Effector memory CD4-positive, alpha-beta T cell (primary cell): ENCODE results near the gene MSANTD7.
A peak's percentile ranks its signal among the peaks of the same experiment; 100 is the strongest.
"Not testable (repeated sequence)": the region's sequence is repeated elsewhere in the genome, so short reads cannot be mapped to it uniquely, and the experiment has no call there.

Experiments
- DNase-seq, 3 donors: peaks; one replicate each; pipeline ENCODE4 v3.0.0-alpha.2; 2020
- H3K27ac ChIP-seq: 2 replicates; pipeline ENCODE4 v1.7.0; 2013; ENCODE audit warnings: mild to moderate bottlenecking, low read length, moderate library complexity; ENCODE audit not compliant: insufficient read depth, poor library complexity, severe bottlenecking
- H3K27me3 ChIP-seq: replicated peaks from 2 replicates; pipeline ENCODE4 v1.7.0; 2013; ENCODE audit warnings: mild to moderate bottlenecking, low read length; ENCODE audit not compliant: insufficient read depth, control insufficient read depth, poor library complexity, severe bottlenecking
- H3K36me3 ChIP-seq: 2 replicates; pipeline ENCODE4 v1.7.0; 2013; ENCODE audit warnings: mild to moderate bottlenecking, low read length, moderate library complexity; ENCODE audit not compliant: control insufficient read depth, insufficient read depth
- H3K4me1 ChIP-seq: 2 replicates; pipeline ENCODE4 v1.7.0; 2013; ENCODE audit warnings: low read length, mild to moderate bottlenecking; ENCODE audit not compliant: control insufficient read depth, insufficient read depth, poor library complexity, severe bottlenecking
- H3K4me3 ChIP-seq: 2 replicates; pipeline ENCODE4 v1.7.0; 2013; ENCODE audit warnings: low read length, low read depth, mild to moderate bottlenecking; ENCODE audit not compliant: insufficient read depth, poor library complexity, severe bottlenecking
- H3K9me3 ChIP-seq: 2 replicates; pipeline ENCODE4 v1.7.0; 2013; ENCODE audit warnings: mild to moderate bottlenecking, low read length, moderate library complexity; ENCODE audit not compliant: control insufficient read depth

The MSANTD7 gene

DNA sequence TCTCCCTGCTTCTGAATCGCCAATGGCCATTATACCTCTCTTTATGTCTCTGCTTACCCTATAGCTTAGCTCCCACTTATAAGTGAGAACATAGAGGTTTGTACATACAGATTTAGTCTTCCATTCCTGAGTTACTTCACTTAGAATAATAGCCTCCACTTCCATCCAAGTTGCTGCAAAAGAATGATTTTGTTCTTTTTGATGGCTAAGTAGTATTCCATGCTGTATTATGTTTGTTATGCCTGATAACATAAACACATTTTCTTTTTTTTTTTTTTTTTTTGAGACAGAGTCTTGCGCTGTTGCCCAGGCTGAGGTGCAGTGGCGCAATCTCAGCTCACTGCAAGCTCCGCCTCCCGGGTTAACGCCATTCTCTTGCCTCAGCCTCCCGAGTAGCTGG, 21.4 kb upstream of the MSANTD7 start:
- H3K27ac ChIP-seq, DNase-seq, H3K27me3 ChIP-seq, H3K4me1 ChIP-seq, H3K4me3 ChIP-seq, H3K36me3 ChIP-seq, H3K9me3 ChIP-seq: not testable (repeated sequence)

DNA sequence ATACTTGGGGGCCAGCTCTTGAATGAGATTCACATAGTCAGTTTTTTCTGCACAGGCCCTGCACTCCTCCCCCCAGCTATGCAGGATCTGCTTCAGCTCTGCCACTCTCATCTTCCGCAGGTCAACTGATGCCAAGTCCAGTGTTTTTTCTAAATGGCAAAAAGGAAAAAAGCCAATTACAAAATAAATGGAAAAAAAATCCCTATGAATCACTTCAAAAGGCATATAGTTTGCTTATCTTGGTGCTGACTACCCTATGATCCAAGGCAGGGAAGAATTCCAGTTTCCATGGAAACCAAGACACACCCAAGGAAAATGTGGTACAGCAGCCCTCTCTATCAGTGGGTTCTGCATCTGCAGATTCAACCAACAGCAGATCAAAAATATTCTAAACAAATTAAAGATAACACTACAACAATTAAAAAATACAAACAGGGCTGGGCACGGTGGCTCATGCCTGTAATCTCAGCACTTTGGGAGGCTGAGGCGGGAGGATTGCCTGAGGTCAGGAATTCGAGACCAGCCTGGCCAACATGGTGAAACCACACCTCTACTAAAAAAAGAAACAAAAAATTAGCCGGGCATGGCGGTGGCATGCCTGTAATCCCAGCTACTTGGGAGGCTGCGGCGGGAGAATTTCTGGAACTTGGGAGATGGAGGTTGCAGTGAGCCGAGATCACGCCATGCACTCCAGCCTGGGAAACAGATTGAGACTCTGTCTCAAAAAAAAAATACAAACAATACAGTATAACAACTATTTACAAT, 17.9 kb upstream of the MSANTD7 start:
- Histone ChIP-seq H3K27ac (no peak overlapping the region), H3K4me3 (no peak overlapping the region), H3K36me3 (no peaks in the 10 kb centered on the region), H3K9me3 (no peaks in the 10 kb centered on the region), H3K4me1 (no peaks in the 10 kb centered on the region), H3K27me3 (no peaks in the 10 kb centered on the region)
- no peak for DNase-seq

DNA sequence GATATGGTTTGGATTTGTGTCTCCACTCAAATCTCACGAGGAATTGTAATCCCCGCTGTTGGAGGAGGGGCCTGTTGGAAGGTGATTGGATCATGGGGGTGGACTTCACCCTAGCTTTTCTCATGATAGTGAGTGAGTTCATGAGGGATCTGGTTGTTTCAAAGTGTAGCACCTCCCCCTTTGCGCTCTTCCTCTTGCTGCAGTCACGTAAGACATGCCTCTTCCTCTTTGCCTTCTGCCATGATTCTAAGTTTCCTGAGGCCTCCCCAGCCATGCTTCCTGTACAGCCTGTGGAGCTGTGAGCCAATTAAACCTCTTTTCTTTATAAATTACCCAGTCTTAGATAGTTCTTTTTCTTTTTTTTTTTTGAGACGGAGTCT, 17.3 kb upstream of the MSANTD7 start:
- H3K27ac ChIP-seq, result no peak overlapping the region
- H3K4me3 ChIP-seq, result no peak overlapping the region
- H3K9me3 ChIP-seq, result no peaks in the 10 kb centered on the region
- no peaks in the 10 kb centered on the region for H3K36me3 ChIP-seq
- H3K27me3 ChIP-seq, result no peaks in the 10 kb centered on the region
- no peak for DNase-seq
- no peaks in the 10 kb centered on the region for H3K4me1 ChIP-seq

DNA sequence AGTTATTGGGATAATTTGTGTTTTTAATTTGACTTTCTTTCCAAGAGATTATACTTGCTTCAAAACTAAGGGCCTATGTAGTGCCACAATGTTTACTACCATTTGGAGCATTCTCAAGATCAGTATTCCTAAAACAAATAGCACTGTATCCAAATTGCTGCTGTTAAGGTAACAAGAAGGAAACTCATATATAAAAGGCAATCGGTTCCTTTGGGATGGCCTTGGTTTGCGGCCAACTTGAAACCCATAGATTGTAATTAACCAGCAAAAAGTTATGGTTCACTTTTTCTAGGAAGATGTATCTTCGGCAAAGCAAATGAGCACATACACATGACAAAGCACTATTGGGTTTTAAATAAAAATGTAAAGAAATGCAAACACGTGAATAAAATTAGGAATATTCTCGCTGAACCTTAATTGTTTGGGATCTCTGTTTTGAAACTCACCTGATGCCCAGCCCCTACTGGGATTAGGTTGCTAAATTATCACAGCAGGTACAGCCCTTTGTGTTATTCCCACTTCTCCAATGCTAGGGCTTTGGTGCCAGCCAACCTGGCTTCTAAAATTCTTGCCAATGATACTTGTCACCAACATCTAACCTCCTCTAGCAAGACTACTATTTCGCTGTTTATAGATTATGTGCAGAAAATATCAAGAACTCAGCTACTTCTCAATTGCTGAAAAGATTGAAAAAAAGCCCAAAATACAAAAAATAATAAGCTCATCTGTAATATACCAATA, 16.3 kb upstream of the MSANTD7 start:
- no peak overlapping the region for H3K4me3 ChIP-seq
- DNase-seq, result no peak
- no peak overlapping the region for H3K27ac ChIP-seq
- no peaks in the 10 kb centered on the region for H3K36me3 ChIP-seq
- H3K9me3 ChIP-seq, result no peaks in the 10 kb centered on the region
- no peaks in the 10 kb centered on the region for H3K27me3 ChIP-seq
- no peaks in the 10 kb centered on the region for H3K4me1 ChIP-seq

DNA sequence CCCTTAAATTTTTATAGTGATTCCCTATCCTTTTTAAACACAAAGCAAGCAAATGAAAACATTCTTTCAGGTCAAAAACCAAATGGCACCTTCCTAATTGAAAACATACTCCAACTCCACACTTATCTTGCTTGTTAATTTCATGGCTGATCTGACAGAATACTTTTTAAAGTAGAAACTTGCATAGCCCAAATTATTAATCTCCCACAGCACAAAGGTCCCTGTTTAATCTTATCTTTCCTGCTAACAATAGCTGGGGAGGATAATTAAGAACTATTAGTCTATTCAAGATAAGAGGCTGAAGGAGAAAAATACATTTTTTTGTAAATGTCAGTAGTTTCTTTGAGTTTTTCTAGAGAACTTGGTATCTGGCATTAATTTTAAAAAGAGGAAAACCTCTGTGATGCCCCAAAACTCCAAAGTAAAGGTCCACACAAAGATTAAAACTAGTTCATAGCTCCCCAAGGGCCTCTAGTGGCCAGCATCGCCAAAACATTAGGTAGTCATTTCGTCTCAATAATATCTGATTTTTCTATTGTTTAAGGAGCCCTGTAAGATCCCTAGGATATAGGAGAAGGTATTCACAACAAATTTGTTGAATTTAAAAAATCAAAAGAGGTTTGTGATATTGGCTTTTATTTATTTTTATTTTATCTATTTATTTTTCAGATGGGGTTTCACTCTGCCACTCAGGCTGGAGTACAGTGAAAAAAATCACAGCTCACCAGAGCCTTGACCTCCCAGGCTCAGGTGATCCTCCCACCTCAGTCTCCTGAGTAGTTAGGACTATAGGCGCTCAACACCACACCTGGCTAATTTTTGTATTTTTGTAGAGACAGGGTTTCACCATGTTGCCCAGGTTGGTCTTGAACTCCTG, 15.0 kb upstream of the MSANTD7 start:
- H3K27ac ChIP-seq, result no peak overlapping the region
- no peaks in the 10 kb centered on the region for H3K9me3 ChIP-seq
- H3K4me3 ChIP-seq, result no peak overlapping the region
- peak in 1 of 3 donors; percentile 12 for DNase-seq
- no peaks in the 10 kb centered on the region for H3K36me3 ChIP-seq
- H3K27me3 ChIP-seq, result no peaks in the 10 kb centered on the region
- no peaks in the 10 kb centered on the region for H3K4me1 ChIP-seq

DNA sequence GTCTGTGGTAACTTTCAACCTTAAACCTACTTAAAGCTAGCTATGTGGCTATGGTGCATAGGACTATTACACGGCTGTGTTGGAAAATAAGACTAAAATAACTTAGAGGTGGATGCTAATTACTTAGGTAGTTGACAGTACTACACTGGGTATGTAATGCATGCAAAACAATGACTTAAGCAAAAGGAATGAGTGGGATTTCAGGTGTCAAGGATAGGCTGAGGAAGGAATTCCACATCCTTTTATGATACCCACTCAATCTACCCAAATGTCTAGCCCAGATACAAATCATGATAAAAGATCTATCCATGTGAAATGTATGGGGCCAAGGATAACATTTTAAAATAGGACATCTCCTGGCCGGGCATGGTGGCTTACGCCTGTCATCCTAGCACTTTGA, 14.1 kb upstream of the MSANTD7 start:
- no peak overlapping the region for H3K4me3 ChIP-seq
- H3K4me1 ChIP-seq, result no peaks in the 10 kb centered on the region
- no peak for DNase-seq
- H3K27ac ChIP-seq, result no peak overlapping the region
- no peaks in the 10 kb centered on the region for H3K36me3 ChIP-seq
- H3K27me3 ChIP-seq, result no peaks in the 10 kb centered on the region
- no peaks in the 10 kb centered on the region for H3K9me3 ChIP-seq

DNA sequence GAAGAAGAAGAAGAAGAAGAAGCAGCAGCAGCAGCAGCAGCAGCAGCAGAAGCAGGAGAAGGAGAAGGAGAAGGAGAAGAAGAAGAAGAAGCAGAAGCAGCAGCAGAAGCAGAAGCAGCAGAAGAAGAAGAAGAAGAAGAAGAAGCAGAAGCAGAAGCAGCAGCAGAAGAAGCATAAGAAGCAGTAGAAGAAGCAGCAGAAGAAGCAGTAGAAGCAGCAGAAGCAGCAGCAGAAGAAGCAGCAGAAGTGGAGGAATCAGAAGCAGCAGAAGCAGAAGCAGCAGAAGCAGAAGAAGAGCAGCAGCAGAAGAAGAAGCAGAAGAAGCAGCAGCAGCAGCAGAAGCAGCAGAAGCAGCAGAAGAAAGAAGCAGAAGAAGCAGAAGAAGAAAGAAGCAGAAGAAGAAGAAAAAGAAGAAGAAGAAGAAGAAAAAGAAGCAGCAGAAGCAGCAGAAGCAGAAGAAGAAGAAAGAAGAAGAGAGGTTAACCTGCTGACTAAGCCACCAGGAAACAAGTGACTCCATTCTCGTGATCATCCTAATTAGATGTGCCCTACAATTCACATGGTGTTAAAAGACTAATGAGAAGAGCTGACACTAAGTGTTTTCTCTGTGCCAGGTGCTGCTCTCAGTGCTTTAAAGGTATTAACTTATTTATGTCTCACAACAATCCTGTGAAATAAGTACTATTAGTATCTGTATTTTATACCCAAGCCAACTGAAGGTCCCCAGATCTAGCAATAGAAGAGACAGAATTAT, 11.9 kb upstream of the MSANTD7 start:
- Histone ChIP-seq H3K27ac (no peak overlapping the region), H3K4me1 (no peaks in the 10 kb centered on the region), H3K27me3 (no peaks in the 10 kb centered on the region), H3K4me3 (no peak overlapping the region), H3K9me3 (no peaks in the 10 kb centered on the region), H3K36me3 (no peaks in the 10 kb centered on the region)
- no peak for DNase-seq

DNA sequence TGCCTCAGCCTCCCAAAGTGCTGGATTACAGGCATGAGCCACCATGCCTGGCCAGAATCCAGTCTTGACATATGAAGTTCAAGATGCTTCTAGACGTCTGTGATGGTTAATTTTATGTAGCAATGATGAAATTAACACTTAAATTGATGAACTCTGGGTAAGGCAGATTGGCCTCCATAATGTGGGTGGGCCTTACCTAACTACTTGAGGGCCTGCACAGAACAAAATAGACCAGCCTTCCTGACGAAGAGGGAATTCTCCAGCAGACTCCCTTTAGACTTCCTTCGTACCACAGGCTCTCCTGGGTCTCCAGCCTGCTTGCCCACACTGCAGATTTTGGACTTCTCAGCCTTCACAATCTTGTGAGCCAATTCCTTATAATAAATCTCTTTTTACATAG, 5.0 kb upstream of the MSANTD7 start:
- Histone ChIP-seq H3K4me3 (no peak overlapping the region), H3K4me1 (peaks cover 6% of the 10 kb centered on the region), H3K36me3 (no peaks in the 10 kb centered on the region), H3K27ac (no peak overlapping the region), H3K9me3 (no peaks in the 10 kb centered on the region), H3K27me3 (no peaks in the 10 kb centered on the region)
- no peak for DNase-seq

DNA sequence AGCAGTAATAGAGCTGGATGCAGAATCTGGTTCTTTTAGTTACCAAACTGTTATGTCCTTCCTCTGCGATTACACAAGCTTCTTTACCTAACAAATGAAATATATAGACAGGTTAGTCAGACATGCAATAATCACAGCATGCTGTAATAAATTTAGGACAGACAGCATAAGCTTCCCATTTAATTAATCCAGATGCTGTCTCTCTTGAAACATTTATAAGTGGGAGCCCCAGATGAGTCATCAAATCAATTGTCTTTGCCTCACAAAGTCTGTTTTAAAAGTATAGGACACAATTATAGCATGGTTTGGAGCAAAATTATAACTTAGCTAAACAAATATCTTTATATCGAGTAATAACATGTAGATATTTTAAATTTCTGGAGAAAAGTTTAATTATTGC, 1.9 kb upstream of the MSANTD7 start:
- no peaks in the 10 kb centered on the region for H3K27me3 ChIP-seq
- H3K36me3 ChIP-seq, result no peaks in the 10 kb centered on the region
- no peak overlapping the region for H3K27ac ChIP-seq
- H3K4me1 ChIP-seq, result peaks cover 6% of the 10 kb centered on the region
- no peak for DNase-seq
- H3K4me3 ChIP-seq, result no peak overlapping the region
- no peaks in the 10 kb centered on the region for H3K9me3 ChIP-seq
